Caco-2 (cell line): ENCODE measurements around the gene BUD13. TPM values are rescaled to one million over a fixed set of nuclear protein-coding genes. Genes with fewer than 3 reads are reported as not detected.

ENCODE experiments used
- BruUV-seq: library from RNA; stranded (reverse); fragments of 400-500 nt; replicated peaks from 2 replicates; lab custom pipeline; 2021; lab: Mats Ljungman, UMichigan
- CTCF ChIA-PET: fragments of 300-600 bp; sonication (Branson Sonifier 250); formaldehyde crosslinking; loops from one replicate; lab custom pipeline; 2022; ENCODE audit warnings: antibody characterized with exemption; lab: Charles Lee
- POLR2A ChIA-PET: fragments of 300-600 bp; sonication (Branson Sonifier 250); formaldehyde crosslinking; loops from one replicate; lab custom pipeline; 2022; ENCODE audit warnings: antibody characterized with exemption; lab: Charles Lee
- DNase-seq, 2 experiments: peaks; one replicate each; pipeline versions ENCODE4 v3.0.0 to v3.0.0-alpha.2; 2020 to 2022
- H3K27me3 ChIP-seq: replicated peaks from 2 replicates; pipeline ENCODE4 v1.6.0; 2011; ENCODE audit warnings: low read length; ENCODE audit not compliant: control insufficient read depth, insufficient read depth
- H3K36me3 ChIP-seq: 2 replicates; pipeline ENCODE4 v1.5.1; 2011; ENCODE audit warnings: low read length; ENCODE audit not compliant: control insufficient read depth, insufficient read depth
- H3K4me1 ChIP-seq: fragments of 250-450 bp; sonication (Bioruptor Pico); 2 replicates; pipeline ENCODE4 v1.5.1; 2020; ENCODE audit warnings: mild to moderate bottlenecking
- H3K4me3 ChIP-seq: 2 replicates; pipeline ENCODE4 v1.5.1; 2011; ENCODE audit warnings: low read depth, mild to moderate bottlenecking, control low read depth, low read length
- H3K9me3 ChIP-seq: fragments of 250-450 bp; sonication (Bioruptor Pico); 2 replicates; pipeline ENCODE4 v1.5.1; 2020; ENCODE audit warnings: mild to moderate bottlenecking, moderate library complexity
- H3K27ac Mint-ChIP-seq: one replicate; pipeline ENCODE4 v1.8.0; 2022; ENCODE audit warnings: mixed read lengths; ENCODE audit not compliant: unreplicated experiment
- H3K27me3 Mint-ChIP-seq: one replicate; pipeline ENCODE4 v1.8.0; 2022; ENCODE audit warnings: mixed read lengths; ENCODE audit not compliant: insufficient read depth, unreplicated experiment
- H3K36me3 Mint-ChIP-seq: one replicate; pipeline ENCODE4 v1.8.0; 2022; ENCODE audit warnings: mild to moderate bottlenecking, mixed read lengths; ENCODE audit not compliant: insufficient read depth, unreplicated experiment
- H3K4me1 Mint-ChIP-seq: one replicate; pipeline ENCODE4 v1.8.0; 2022; ENCODE audit warnings: low read depth, mixed read lengths; ENCODE audit not compliant: unreplicated experiment
- H3K4me3 Mint-ChIP-seq: one replicate; pipeline ENCODE4 v1.8.0; 2022; ENCODE audit warnings: mild to moderate bottlenecking, moderate library complexity, mixed read lengths; ENCODE audit not compliant: unreplicated experiment
- H3K9me3 Mint-ChIP-seq: one replicate; pipeline ENCODE4 v1.8.0; 2022; ENCODE audit warnings: mixed read lengths; ENCODE audit not compliant: unreplicated experiment
- intact Hi-C: fragments of 100-400 bp; cut with micrococcal nuclease; formaldehyde crosslinking; loops from one replicate; pipeline ENCODE4 v1.10.0; 2022; ENCODE audit not compliant: unreplicated experiment
- total RNA-seq: library from RNA; stranded (reverse); gene quantifications from 2 replicates; pipeline ENCODE4 v1.2.3, GENCODE V29; 2022
- TF ChIP-seq, protein P1 (sequence below), 2 experiments: fragments of 200-600 bp in 1 of 2; IDR thresholded peaks; 1 replicate in 1 of 2; 2 replicates in 1 of 2; pipeline versions ENCODE4 v1.5.1 to v1.8.0; 2011 to 2022; ENCODE audit warnings: antibody characterized with exemption in 1 of 2, control low read depth in 1 of 2, inconsistent platforms in 1 of 2, low read depth in 1 of 2, low read length in 1 of 2, mild to moderate bottlenecking in 1 of 2, moderate library complexity in 1 of 2; ENCODE audit not compliant: insufficient read depth in 1 of 2, severe bottlenecking in 1 of 2, unreplicated experiment in 1 of 2

Gene BUD13
- total RNA-seq, 1 experiment from 2014 or later = 42.6 TPM

DNA sequence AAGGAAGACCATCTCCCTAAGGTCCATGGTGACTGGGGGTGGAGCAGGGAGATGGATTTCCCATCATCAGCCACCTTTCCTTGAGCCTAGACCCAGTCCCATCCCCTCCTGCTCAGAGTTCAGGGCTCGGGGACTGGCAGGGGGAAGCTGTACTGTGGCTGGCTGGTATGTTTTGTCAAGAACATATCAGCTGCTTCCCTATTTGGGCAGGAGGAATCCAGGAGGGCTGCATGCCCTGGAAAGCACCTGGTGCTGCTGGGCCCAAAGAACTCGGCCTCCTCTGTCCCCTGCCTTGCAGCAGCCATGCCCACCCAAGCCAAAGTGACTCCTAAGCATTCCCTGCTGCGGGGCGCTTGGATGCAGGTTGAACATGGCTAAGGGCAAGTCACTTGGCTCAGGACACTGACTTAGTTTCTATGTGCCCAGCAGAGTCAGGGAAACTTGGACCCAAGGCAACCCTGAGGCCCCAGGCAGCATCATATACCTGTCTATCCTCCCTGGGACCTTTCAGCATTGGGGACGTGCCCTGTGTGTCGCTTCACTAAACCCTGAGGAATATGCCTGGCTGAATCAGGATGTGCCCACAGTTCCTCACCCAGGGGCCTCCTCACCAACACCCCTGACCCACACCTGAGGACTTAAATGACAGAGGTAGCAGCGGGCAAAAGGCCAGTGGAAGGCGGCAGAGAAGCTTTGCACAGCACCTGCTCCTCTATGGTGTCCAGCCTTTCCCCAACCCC, 43.1 kb downstream of the BUD13 start:
- H3K27ac Mint-ChIP-seq = no peak overlapping the region
- POLR2A ChIA-PET = no interaction called here
- H3K36me3 Mint-ChIP-seq = no peaks in the 10 kb centered on the region
- intact Hi-C loops = loop anchor here (5.0 kb wide), 1 partner anchor 108 kb away; the partner anchor contains the start of gene APOA1
- DNase-seq = peak in 1 of 2 experiments; percentile 30
- no TSS peak for BruUV-seq
- CTCF ChIA-PET = interaction anchor here (0.6 to 1.5 kb wide), 3 partner anchors 13 to 370 kb away, joined by 3 to 4 read pairs (median 3); no protein-coding TSS in a partner anchor
- peaks cover 15% of the 10 kb centered on the region for H3K4me1 Mint-ChIP-seq
- Histone ChIP-seq H3K36me3 (no peaks in the 10 kb centered on the region), H3K27me3 (no peaks in the 10 kb centered on the region), H3K9me3 (no peaks in the 10 kb centered on the region), H3K4me1 (peaks cover 9% of the 10 kb centered on the region), H3K4me3 (no peak overlapping the region)
- TF ChIP-seq, protein P1, sequence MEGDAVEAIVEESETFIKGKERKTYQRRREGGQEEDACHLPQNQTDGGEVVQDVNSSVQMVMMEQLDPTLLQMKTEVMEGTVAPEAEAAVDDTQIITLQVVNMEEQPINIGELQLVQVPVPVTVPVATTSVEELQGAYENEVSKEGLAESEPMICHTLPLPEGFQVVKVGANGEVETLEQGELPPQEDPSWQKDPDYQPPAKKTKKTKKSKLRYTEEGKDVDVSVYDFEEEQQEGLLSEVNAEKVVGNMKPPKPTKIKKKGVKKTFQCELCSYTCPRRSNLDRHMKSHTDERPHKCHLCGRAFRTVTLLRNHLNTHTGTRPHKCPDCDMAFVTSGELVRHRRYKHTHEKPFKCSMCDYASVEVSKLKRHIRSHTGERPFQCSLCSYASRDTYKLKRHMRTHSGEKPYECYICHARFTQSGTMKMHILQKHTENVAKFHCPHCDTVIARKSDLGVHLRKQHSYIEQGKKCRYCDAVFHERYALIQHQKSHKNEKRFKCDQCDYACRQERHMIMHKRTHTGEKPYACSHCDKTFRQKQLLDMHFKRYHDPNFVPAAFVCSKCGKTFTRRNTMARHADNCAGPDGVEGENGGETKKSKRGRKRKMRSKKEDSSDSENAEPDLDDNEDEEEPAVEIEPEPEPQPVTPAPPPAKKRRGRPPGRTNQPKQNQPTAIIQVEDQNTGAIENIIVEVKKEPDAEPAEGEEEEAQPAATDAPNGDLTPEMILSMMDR (IDR thresholded peaks at IDR 0.05; ENCODE audit: insufficient read depth in 1 of 2, low read depth in 1 of 2, low read length in 1 of 2, severe bottlenecking in 1 of 2, unreplicated experiment in 1 of 2) = no peak
- no peaks in the 10 kb centered on the region for H3K9me3 Mint-ChIP-seq
- H3K4me3 Mint-ChIP-seq = no peak overlapping the region
- H3K27me3 Mint-ChIP-seq = peaks cover 9% of the 10 kb centered on the region

- no peaks in the 10 kb centered on the region for H3K4me1 ChIP-seq
- Mint-ChIP-seq H3K27ac (no peak overlapping the region), H3K4me3 (no peak overlapping the region), H3K27me3 (peaks cover 9% of the 10 kb centered on the region), H3K36me3 (no peaks in the 10 kb centered on the region), H3K9me3 (no peaks in the 10 kb centered on the region), H3K4me1 (peaks cover 9% of the 10 kb centered on the region)
- H3K9me3 ChIP-seq = no peaks in the 10 kb centered on the region
- intact Hi-C loops = no loop called here
- no peaks in the 10 kb centered on the region for H3K27me3 ChIP-seq
- no peak for DNase-seq
- ChIA-PET CTCF (no interaction called here), POLR2A (no interaction called here)
- no peak overlapping the region for H3K4me3 ChIP-seq
- no peaks in the 10 kb centered on the region for H3K36me3 ChIP-seq
- TF ChIP-seq, protein P1 (IDR thresholded peaks at IDR 0.05; ENCODE audit: insufficient read depth in 1 of 2, low read depth in 1 of 2, low read length in 1 of 2, severe bottlenecking in 1 of 2, unreplicated experiment in 1 of 2) = no peak
- no TSS peak for BruUV-seq
Observed at GRCh38 chr11:116727990-116728389, 44.8 kb downstream of the BUD13 start.

GRCh38 chr11:116725434-116726221, 47.2 kb downstream of the BUD13 start:
- intact Hi-C loops = no loop called here
- H3K27ac Mint-ChIP-seq = no peak overlapping the region
- peaks cover 9% of the 10 kb centered on the region for H3K27me3 Mint-ChIP-seq
- no peak overlapping the region for H3K4me3 Mint-ChIP-seq
- no TSS peak for BruUV-seq
- no peaks in the 10 kb centered on the region for H3K9me3 ChIP-seq
- peaks cover 6% of the 10 kb centered on the region for H3K4me1 Mint-ChIP-seq
- ChIA-PET POLR2A (no interaction called here), CTCF (interaction anchor here (1.1 kb wide), 1 partner anchor 17 kb away, joined by 3 read pairs; no protein-coding TSS in a partner anchor)
- no peaks in the 10 kb centered on the region for H3K9me3 Mint-ChIP-seq
- H3K4me3 ChIP-seq = no peak overlapping the region
- no peaks in the 10 kb centered on the region; the same call in 1 of the 2 replicates for H3K27me3 ChIP-seq
- DNase-seq = no peak
- TF ChIP-seq, protein P1 (IDR thresholded peaks at IDR 0.05; ENCODE audit: insufficient read depth in 1 of 2, low read depth in 1 of 2, low read length in 1 of 2, severe bottlenecking in 1 of 2, unreplicated experiment in 1 of 2) = no peak
- no peaks in the 10 kb centered on the region for H3K36me3 Mint-ChIP-seq
- H3K4me1 ChIP-seq = no peaks in the 10 kb centered on the region
- H3K36me3 ChIP-seq = no peaks in the 10 kb centered on the region
